ENCODE measurements around the gene ALAS2.
"Not testable (repeated sequence)": the region's sequence is repeated elsewhere in the genome, so short reads cannot be mapped to it uniquely, and the experiment has no call there.

Gene ALAS2

DNA sequence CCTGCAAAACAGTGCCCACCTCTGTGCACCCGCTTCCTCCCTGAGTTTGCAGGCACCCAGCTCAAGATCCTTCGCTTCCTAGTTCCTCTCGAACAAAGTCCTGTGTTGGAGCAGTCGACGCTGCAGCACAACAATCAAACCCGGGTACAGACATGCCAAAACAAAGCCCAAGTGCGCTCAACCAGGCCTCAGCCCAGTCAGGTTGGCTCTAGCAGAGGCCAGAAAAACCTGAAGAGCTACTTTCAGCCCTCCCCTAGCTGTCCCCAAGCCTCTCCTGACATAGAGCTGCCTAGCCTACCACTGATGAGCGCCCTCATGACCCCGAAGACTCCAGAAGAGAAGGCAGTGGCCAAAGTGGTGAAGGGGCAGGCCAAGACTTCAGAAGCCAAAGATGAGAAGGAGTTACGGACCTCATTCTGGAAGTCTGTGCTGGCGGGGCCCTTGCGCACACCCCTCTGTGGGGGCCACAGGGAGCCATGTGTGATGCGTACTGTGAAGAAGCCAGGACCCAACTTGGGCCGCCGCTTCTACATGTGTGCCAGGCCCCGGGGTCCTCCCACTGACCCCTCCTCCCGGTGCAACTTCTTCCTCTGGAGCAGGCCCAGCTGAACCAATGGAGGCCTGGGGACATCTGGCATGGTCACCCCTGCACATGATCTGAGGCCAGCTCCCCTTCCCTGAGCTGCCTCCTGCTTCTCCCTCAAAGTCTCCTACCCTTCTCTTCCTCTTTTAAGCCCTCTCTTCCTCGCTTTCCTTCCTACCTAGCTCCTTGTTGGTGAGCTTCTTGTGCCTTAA lies 23.8 kb downstream of the ALAS2 start:
- DNase-seq (ENCODE audit: low read depth in 2 of 2, low spot score in 1 of 2): no peak

DNA sequence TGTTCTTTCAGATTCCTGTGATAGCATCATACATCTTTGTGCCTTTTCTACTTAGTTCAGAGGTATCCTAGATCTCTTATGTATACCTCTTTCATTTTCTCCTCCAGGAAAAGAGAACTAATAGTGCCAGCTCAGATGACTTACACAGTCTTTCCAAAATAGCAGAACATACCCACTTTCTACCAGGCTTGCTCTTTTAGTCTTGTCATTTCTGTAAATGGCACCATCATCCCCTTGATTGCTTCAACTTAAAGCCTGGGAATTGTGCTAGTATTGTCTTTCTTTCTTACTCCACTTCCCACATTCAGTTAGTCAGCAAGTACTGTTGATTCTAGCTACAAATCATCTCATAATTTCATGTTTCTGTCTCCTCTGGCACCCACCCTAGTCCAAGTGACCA lies 25.5 kb downstream of the ALAS2 start:
- DNase-seq (ENCODE audit: low read depth in 2 of 2, low spot score in 1 of 2): no peak

DNA sequence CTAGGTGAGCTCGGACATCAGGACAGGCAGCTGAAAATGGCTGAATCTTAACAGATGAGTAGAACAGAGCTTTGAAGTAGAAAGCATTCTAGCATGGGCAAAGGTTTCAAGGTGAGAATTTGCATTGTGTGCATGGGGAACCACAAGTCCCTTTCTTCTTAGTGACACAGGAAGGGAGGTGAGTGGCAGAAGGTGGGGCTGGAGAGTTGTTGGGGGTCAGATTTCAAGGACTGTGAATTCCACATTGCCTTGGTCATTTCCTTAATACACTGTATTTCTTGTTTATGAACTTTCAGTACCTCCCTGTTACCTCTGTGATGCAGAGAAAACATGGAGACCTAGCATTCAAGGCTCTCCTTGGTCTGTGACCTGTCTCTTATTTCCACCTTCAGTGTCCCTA lies 26.5 kb downstream of the ALAS2 start:
- no peak for DNase-seq (ENCODE audit: low read depth in 2 of 2, low spot score in 1 of 2)

DNA sequence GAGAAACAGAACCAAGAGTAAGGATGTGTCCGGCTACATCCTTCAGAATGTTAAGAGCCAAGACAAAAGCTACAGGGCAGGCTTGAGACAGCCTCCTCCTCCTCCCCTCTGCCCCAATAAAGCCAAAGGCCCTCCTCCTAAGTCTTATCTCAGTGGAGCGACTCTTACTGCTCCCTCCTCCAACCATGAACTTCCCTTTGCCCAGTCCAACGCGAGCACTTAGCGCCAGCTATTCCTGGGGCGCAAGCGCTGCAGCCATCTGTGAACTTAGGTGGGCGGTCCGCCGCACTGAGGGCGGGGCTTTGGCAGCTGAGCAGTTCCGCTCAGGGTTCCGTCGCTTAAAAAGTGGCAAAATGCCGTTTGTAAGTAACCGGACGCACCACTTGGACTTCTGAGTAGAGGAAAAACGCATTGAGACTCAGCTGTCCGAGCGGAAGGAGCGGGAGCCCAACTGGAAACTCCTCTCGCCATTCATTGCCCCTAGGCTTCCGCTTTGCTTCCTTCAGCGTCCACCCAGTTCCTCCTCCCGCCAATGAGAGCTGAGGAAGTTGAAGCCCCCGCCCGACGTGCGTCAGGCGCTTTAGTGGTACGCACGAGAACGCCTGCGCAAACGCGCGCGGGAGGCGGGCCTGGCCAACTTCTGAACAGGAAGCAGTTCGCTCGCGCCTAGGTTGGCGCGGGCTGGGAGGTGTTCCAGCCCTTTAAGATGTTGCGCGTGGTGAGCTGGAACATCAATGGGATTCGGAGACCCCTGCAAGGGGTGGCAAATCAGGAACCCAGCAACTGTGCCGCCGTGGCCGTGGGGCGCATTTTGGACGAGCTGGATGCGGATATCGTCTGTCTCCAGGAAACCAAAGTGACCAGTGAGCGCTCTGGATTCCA lies 30.8 kb downstream of the ALAS2 start, which contains the start of gene APEX2:
TSS of gene APEX2 (plus strand) at position 647 of the 882 bp plus-strand sequence. CDS start at position 707, 60 bp downstream.
- DNase-seq (ENCODE audit: low read depth in 2 of 2, low spot score in 1 of 2): peak; percentile 60 to 78

DNA sequence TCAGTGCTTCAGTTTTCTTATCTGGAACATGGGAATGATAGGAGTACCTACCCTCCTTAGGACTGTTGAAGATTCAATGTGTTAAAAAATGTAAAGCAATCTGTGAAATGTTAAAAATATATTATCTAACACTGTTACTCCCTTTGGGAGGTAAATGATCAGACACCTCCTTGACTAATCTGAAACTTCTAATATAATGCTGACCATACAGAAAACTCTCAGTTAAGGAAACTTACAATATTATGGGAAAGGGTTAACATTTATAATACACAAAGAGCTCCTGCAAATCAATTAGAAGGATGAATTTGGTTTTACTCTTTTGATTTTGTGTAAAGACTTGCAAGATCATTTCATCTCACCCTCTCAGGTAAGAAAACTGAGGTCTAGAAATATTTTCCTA lies 35.2 kb downstream of the ALAS2 start:
- no peak for DNase-seq (ENCODE audit: low read depth in 2 of 2, low spot score in 1 of 2)

DNA sequence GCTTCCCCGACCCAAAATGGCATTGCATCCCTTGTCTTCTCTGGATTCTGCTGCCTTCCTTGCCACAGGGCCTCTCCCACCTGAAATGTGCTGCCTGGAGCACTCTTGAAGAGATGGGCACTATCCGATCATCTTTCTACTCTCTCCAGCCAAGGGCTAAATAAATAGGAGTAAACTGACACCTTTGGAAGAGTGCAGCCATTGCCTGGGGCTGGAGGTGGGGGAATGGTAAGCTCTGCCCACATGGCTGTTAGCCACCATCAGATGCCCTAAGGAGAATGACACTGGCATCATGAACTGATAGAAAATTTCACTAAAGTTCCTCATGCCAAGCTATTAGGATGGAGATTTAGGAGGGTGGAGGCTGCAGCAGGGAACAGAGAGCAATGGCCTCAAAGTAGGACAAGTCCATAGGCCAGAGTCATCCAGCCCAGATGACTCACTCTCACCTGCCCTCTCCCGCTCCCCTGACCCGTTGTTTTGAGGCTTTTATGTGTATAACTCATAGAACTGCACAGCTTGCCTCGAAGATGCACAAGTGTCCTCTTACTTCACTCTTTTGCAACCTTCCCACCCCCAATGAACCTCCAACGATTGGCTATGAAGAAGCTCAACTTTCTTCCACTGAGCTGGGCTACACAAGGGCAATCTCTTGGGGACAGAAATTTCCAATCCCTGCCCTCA lies 36.0 kb downstream of the ALAS2 start:
- no peak for DNase-seq (ENCODE audit: low read depth in 2 of 2, low spot score in 1 of 2)

DNA sequence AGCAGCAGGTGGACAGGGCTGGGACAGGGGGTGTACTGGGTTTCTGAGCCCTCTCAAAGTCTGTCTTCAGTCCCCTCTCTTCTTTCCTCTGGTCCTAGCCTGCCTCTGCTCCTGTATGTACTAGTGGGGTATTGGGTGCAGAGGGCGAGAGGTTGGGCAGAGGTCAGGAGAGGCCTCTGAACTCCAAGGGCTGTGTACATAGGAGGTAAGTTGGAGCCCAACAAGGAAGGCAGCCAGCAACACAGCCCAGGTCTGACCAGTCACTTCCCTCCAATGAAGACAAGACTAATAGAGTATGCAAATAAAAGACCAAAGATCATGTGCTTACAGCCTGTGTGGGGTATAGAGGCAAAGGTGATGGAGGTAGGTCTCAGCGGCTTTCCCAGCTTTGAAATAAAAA lies 36.7 kb downstream of the ALAS2 start, which contains the start of gene PFKFB1:
TSS of gene PFKFB1 (minus strand) at position 90 of the 400 bp plus-strand sequence. CDS start 181 bp downstream, outside the sequence.
- no peak for DNase-seq (ENCODE audit: low read depth in 2 of 2, low spot score in 1 of 2)

DNA sequence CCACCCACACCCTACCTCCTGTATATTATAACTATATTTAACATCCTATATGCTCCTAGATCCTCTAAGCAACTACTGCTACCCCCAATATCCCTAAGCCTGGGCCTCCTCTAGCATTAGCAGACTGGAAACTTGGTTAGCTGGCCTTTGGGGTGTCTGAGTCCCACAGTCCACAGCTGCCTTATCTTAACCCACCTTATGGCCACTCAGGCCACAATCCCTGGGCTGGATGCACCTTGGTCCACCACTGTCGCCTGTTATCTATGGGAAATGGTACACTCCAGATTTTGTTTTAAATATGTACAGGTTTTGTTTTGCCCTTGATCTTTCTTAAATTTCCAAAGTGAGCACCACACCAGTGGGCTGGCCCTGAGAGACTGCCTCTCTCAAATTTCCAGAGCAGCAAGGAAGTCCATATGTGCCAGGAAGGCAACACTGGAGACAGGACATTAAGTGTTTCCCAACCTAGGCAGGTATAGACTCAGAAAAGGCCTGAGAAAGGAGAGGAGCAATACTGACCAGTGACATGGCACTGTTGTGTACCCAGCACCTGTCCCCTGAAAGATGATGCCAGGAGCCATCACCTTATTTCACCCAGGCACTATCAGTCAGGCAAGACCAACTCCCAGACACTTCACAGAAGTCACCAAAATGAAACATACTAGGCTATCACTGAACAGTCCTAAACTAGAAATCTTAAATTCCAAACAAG lies 37.7 kb downstream of the ALAS2 start:
- DNase-seq (ENCODE audit: low read depth in 2 of 2, low spot score in 1 of 2): no peak

DNA sequence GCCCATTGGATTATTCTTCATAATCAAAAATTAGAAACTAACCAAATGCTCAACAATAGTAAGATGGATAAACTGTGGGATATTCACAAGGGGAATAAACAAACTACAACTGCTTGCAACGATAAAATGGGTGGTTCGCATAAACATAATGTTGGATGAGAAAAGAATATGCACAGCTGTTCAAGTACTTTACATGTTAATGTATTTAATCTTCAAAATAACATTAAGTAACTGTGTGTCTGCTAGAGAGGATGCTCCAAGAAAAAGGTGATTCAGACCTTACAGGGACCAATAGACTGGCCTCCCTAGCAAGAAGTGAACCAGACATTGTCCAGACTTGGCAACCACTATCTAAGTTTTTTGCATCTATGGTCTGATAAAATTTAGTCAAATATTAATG lies 39.1 kb downstream of the ALAS2 start:
- no peak for DNase-seq (ENCODE audit: low read depth in 2 of 2, low spot score in 1 of 2)

DNA sequence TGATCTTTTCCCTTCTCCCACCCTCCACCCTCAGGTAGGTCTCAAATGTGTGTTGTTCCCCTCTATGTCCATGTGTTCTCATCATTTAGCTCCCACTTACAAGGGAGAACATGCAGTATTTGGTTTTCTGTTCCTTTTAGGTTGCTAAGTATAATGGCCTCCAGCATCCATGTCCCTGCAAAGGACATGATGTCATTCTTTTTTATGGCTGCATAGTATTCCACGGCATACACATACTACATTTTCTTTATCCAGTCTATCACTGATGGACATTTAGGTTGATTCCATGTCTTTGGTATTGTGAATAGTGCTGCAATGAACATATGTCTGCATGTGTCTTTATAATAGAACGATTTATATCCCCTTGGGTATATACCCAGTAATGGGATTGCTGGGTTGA lies 47.5 kb downstream of the ALAS2 start:
- DNase-seq (ENCODE audit: low read depth in 2 of 2, low spot score in 1 of 2): not testable (repeated sequence)

DNA sequence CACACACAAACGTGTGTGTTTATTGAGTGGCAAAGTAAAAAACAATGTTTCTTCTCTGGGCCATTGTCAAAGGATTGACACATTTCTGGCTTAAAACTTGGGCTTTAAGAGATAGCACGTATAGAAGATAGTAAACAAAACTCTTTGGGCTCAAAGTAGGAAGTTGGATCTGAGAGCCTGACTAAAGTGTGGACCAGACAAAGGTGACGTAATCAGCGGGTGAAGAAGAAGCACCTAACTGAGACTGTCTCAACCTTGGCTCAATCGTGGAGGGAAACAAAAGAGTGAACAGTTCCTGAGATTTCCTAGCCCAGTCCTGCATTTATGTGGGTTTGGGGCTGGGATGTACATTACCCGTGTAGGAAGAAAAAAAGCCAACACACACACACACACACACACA lies 50.4 kb downstream of the ALAS2 start:
- DNase-seq (ENCODE audit: low read depth in 2 of 2, low spot score in 1 of 2): no peak

DNA sequence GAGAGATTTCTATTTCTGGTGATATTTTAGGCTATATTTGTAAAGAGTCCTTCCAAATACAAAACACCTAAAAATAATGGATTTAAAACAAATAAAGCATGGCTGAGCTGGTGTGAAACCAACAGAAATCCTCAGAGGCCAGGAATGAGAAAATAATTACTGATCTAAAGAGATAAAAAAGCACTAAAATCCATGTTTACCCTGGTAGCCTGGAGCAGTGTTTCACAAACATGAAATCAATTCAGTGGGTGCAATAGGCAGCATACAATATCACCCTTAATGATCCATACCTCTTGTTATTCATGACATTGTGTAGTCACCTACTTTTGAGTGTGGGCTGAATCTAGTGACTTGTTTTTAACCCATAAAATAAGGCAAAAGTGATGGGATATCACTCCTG lies 51.3 kb downstream of the ALAS2 start:
- no peak for DNase-seq (ENCODE audit: low read depth in 2 of 2, low spot score in 1 of 2)

DNA sequence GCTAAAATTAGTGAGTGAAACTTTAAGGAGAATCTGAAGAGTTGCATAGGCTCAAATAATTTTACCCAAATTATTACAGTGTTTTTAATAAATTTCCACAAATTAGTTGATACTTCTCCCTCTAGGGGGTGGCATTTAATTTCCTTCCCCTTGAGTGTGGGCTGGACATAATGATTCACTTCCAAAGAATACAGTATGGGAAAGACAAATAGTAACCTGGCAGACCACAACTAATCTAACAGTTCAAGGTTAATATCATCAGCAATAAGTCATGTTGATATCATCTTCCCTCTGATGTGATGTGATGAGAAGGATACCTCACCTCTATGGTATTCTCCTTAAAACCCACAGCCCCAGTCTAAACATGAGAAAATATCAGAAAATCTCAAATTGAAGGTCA lies 52.3 kb downstream of the ALAS2 start:
- no peak for DNase-seq (ENCODE audit: low read depth in 2 of 2, low spot score in 1 of 2)

DNA sequence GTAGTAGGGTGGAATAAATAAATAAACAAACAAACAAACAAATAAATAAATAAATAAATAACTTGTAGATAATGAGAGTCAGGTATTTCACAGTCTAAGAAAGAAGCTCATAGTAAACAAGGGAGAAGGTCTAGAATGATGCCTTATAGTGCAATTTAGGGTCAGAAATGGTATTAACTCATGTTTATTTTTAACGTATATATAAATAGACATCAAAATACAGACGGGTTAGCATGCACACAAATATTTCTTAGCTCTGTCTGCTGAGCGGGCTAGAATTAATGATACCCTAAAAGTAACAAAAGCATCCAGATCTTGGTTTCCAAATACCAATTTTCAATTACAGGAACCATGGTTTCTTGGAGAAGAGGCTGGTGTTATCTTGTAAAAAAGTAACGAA lies 53.4 kb downstream of the ALAS2 start:
- DNase-seq (ENCODE audit: low read depth in 2 of 2, low spot score in 1 of 2): no peak

DNA sequence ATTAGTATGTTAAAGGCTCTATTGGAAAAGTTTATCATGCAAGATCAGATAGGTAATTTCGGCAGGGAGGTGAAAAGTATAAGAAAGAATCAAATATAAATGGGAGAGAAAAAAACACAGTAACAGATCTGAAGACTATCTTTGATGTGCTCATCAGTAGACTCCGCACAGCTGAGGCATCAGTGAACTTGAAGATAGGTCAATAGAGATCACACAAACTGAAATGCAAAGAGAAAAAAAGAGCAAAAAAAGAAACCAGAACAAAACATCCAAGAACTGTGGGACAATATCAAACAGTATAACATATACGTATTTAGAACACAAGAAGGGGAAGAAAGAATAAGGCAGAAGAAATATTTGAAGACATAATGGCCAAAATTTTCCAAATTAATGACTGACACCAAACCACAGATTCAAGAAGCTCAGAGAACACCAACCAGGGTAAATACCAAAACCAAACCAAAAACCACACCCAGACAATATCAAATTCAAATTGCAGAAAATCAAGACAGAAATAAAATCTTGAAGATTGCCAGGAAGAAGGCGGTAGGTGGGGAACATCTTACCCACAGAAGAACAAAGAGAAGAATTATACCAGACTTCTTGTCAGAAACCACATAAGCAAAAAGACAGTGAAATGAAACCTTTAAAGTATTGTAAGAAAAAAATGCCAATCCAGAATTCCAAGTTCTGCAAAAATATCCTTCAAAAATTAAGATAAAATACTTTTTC lies 65.8 kb downstream of the ALAS2 start:
- no peak for DNase-seq (ENCODE audit: low read depth in 2 of 2, low spot score in 1 of 2)

DNA sequence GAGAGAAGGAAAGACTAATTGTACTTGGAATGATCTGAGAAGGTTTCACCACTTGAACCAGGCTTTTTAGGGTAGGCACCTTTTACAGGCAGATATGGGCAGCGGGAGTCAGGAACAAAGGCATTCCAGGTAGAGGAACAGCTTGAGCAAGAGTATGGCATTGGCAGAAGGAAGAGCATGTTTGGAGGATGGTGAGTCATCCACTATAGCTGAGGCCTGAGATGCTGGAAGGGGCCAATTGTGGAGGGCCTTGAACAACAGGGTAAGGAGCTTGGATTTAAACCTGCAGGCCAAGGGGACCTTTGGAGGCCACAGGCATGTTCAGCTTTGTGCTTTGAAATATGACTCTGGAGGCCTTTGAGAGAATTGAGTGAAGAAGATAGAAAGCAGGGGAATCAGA lies 69.0 kb downstream of the ALAS2 start:
- DNase-seq (ENCODE audit: low read depth in 2 of 2, low spot score in 1 of 2): no peak

Data from stimulated activated CD8-positive, alpha-beta memory T cell treated with anti-CD3 and anti-CD28 coated beads, Interleukin-4, amount 100 ng/mL, for 4 hours (primary cell).